Lower leg skin (tissue), 4 donors: ENCODE results near the gene MKRN1. TPM values are rescaled to one million over a fixed set of nuclear protein-coding genes. Genes with fewer than 3 reads are reported as not detected.
"Not testable (repeated sequence)": the region's sequence is repeated elsewhere in the genome, so short reads cannot be mapped to it uniquely, and the experiment has no call there.

Experiments used
- DNase-seq, 2 donors: peaks; one replicate each; pipeline ENCODE4 v3.0.0-alpha.2; 2019; ENCODE audit warnings: low spot score in 2 of 2
- H3K4me3 ChIP-seq: fragments of 200-600 bp; sonication (generic); 2 replicates; pipeline ENCODE4 v1.5.1; 2017; ENCODE audit warnings: mild to moderate bottlenecking, low read depth; ENCODE audit not compliant: poor library complexity, severe bottlenecking
- CTCF ChIP-seq, 3 donors: fragments of 450-650 bp; IDR thresholded peaks; one replicate each; pipeline ENCODE4 v1.5.1; 2016; ENCODE audit warnings: antibody characterized with exemption in 3 of 3, mild to moderate bottlenecking in 3 of 3, moderate library complexity in 2 of 3
- POLR2A ChIP-seq, 2 donors: fragments of 450-650 bp; IDR thresholded peaks; one replicate each; pipeline ENCODE4 v1.6.1; 2016 to 2017; ENCODE audit warnings: antibody characterized with exemption in 2 of 2, mild to moderate bottlenecking in 1 of 2, moderate library complexity in 1 of 2
- WGBS, 2 donors: methylation state at CpG; one replicate each; pipeline ENCODE4 v1.1.5; 2018; 5-methylcytosine and 5-hydroxymethylcytosine counted together
- intact Hi-C: fragments of 100-400 bp; cut with DNase I; formaldehyde crosslinking; loops from one replicate; pipeline ENCODE4 v1.15.0; 2023; ENCODE audit warnings: low total_unique reads
- total RNA-seq, 4 donors: library from RNA; depleted of rRNA; stranded (reverse); fragments of >200 nt; gene quantifications; one replicate each; pipeline ENCODE4 v1.1.0, GENCODE V29; 2016

The MKRN1 gene
- total RNA-seq, 4 donors from 2014 or later, result 74.4 to 92.3 (median 85.4) TPM

- WGBS, 2 donors, result 62 to 63% methylated on average over 7 of the region's 7 CpGs
- intact Hi-C loops, result no loop called here
- DNase-seq, result no peak
- TF ChIP-seq CTCF (IDR thresholded peaks at IDR 0.05), result no peak
- no peak overlapping the region for H3K4me3 ChIP-seq
These were observed 39.7 kb upstream of the MKRN1 start for GRCh38 chr7:140519007-140519399.

- no peak for TF ChIP-seq CTCF (IDR thresholded peaks at IDR 0.05)
These were observed 39.2 kb upstream of the MKRN1 start for GRCh38 chr7:140518370-140519006.

GRCh38 chr7:140517546-140518369, 38.5 kb upstream of the MKRN1 start:
- intact Hi-C loops, result no loop called here
- TF ChIP-seq POLR2A (IDR thresholded peaks at IDR 0.05) (no peak), CTCF (IDR thresholded peaks at IDR 0.05) (peak in 1 of 3 donors; percentile 42)
- WGBS, 2 donors, result 52 to 53% methylated on average over 28 to 31 of the region's 31 CpGs
- no peak overlapping the region for H3K4me3 ChIP-seq
- peak; percentile 86 to 97 for DNase-seq

More at GRCh38 chr7:140518370-140519006, 39.2 kb upstream of the MKRN1 start:
- H3K4me3 ChIP-seq, result no peak overlapping the region
- intact Hi-C loops, result no loop called here
- no peak for DNase-seq
- WGBS, 2 donors, result 81 to 83% methylated on average over 15 of the region's 15 CpGs

GRCh38 chr7:140512317-140513000, 33.2 kb upstream of the MKRN1 start:
- intact Hi-C loops, result loop anchor here (2.0 kb wide), 1 partner anchor 144 kb away; no protein-coding TSS in a partner anchor
- no peak for TF ChIP-seq POLR2A (IDR thresholded peaks at IDR 0.05)
- TF ChIP-seq CTCF (IDR thresholded peaks at IDR 0.05), result no peak

GRCh38 chr7:140509789-140510188, 30.5 kb upstream of the MKRN1 start:
- WGBS, 2 donors, result 44 to 69% methylated on average over 4 to 5 of the region's 5 CpGs
- DNase-seq, result no peak
- intact Hi-C loops, result no loop called here
- TF ChIP-seq POLR2A (IDR thresholded peaks at IDR 0.05) (no peak), CTCF (IDR thresholded peaks at IDR 0.05) (no peak)
- no peak overlapping the region for H3K4me3 ChIP-seq

More at GRCh38 chr7:140512317-140513000, 33.2 kb upstream of the MKRN1 start:
- no peak for DNase-seq
- WGBS, 2 donors, result 31 to 34% methylated on average over 9 of the region's 9 CpGs
- H3K4me3 ChIP-seq, result no peak overlapping the region

GRCh38 chr7:140507556-140507955, 28.3 kb upstream of the MKRN1 start:
- H3K4me3 ChIP-seq, intact Hi-C loops, DNase-seq: not testable (repeated sequence)
- WGBS, 2 donors, result 79 to 85% methylated on average over 6 of the region's 6 CpGs
